ENCODE measurements around the gene MCF2L2. TPM values are rescaled to one million over a fixed set of nuclear protein-coding genes. Genes with fewer than 3 reads are reported as not detected.

MCF2L2 gene
- total and polyA plus RNA-seq, 9 of the 15 experiments (the other 6 are each of a cell fraction or from before 2014, with no cell fraction given), result 0.56 to 4.2 (median 3.0) TPM

DNA sequence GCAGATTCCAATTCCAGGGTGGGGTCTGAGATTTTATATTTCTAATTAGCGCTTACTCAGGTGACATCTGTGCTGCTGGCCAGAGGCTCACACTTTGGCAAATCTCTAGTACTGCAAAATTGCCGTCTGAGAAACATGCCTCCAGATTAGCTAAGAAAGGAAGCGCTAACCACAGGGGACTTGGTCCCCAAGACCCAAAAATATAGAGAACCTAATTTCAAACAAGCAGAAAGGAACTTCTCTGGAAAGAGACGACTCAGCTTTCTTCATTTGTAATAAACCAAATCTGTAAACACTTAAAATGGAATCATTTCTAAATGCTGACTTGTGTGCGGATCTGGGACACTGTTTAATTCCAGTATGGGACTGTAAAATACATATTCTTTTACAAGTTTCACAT, 119.7 kb downstream of the MCF2L2 start:
- no peaks in the 10 kb centered on the region for H3K27me3 ChIP-seq (ENCODE audit: control insufficient read depth in 2 of 2, insufficient read depth in 2 of 2, low read length in 2 of 2)
- no peak for DNase-seq (ENCODE audit: extremely low read depth in 1 of 4, low spot score in 3 of 4)
- POLR2A ChIA-PET, result no interaction called here
- intact Hi-C loops (cut with micrococcal nuclease) (no loop called here), in situ Hi-C loops (cut with MboI) (no loop called here)
- ATAC-seq, result no peak
- H3K36me3 ChIP-seq (ENCODE audit: control insufficient read depth, insufficient read depth, low read length), result no peaks in the 10 kb centered on the region
- CTCF ChIA-PET (ENCODE audit: low intra/inter-chr PET ratio), result no interaction called here
- no peak overlapping the region for H3K27ac ChIP-seq (ENCODE audit: extremely low read depth, low read depth, low read length)
- H3K4me2 ChIP-seq (ENCODE audit: insufficient read depth, low read length), result no peak overlapping the region
- no peak overlapping the region for H2AFZ ChIP-seq (ENCODE audit: low read depth, low read length)
- no TSS peak for BruUV-seq (replicated peaks)
- no peak overlapping the region for H3K4me3 ChIP-seq
- no peaks in the 10 kb centered on the region for H3K79me2 ChIP-seq (ENCODE audit: control insufficient read depth, insufficient read depth, low read length)
- FAIRE-seq, result no peak
- TF ChIP-seq ZNF551 (CRISPR knock-in tag; IDR thresholded peaks at IDR 0.05), result no peak
- TF ChIP-seq TEAD4 (IDR thresholded peaks at IDR 0.05; ENCODE audit: low read length), result no peak
- no peak for TF ChIP-seq TEAD4 (CRISPR knock-in tag; IDR thresholded peaks at IDR 0.05; ENCODE audit: borderline replicate concordance)
- TF ChIP-seq NFXL1 (CRISPR knock-in tag; IDR thresholded peaks at IDR 0.05), result no peak
- TF ChIP-seq MECOM (CRISPR knock-in tag; IDR thresholded peaks at IDR 0.05), result no peak
- TF ChIP-seq C11orf30 (IDR thresholded peaks at IDR 0.05; ENCODE audit: low read depth), result 0 out of 2 replicates have a peak, but pooled peaks have one; percentile 8
- TF ChIP-seq, protein P1, sequence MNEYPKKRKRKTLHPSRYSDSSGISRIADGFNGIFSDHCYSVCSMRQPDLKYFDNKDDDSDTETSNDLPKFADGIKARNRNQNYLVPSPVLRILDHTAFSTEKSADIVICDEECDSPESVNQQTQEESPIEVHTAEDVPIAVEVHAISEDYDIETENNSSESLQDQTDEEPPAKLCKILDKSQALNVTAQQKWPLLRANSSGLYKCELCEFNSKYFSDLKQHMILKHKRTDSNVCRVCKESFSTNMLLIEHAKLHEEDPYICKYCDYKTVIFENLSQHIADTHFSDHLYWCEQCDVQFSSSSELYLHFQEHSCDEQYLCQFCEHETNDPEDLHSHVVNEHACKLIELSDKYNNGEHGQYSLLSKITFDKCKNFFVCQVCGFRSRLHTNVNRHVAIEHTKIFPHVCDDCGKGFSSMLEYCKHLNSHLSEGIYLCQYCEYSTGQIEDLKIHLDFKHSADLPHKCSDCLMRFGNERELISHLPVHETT (CRISPR knock-in tag; conservative IDR thresholded peaks at IDR 0.05 in 1 of 2, IDR thresholded peaks at IDR 0.05 in 1 of 2), result no peak
- 0 out of 2 replicates have a peak, but pooled peaks have one; percentile 9 for TF ChIP-seq MAFK (IDR thresholded peaks at IDR 0.05; ENCODE audit: low read length)
- no peak for TF ChIP-seq SMAD2 (IDR thresholded peaks at IDR 0.05; ENCODE audit: low read depth, low read length)
- TF ChIP-seq NFRKB (IDR thresholded peaks at IDR 0.05; ENCODE audit: low read depth), result no peak
- TF ChIP-seq E2F3 (CRISPR knock-in tag; IDR thresholded peaks at IDR 0.05), result no peak
- no peak for TF ChIP-seq KHSRP (IDR thresholded peaks at IDR 0.05)
- TF ChIP-seq ZNF316 (IDR thresholded peaks at IDR 0.05), result peak; percentile 13; the same call in 1 of the 2 replicates
- no peak for TF ChIP-seq ZNF696 (CRISPR knock-in tag; conservative IDR thresholded peaks at IDR 0.05)
- TF ChIP-seq, protein P2, sequence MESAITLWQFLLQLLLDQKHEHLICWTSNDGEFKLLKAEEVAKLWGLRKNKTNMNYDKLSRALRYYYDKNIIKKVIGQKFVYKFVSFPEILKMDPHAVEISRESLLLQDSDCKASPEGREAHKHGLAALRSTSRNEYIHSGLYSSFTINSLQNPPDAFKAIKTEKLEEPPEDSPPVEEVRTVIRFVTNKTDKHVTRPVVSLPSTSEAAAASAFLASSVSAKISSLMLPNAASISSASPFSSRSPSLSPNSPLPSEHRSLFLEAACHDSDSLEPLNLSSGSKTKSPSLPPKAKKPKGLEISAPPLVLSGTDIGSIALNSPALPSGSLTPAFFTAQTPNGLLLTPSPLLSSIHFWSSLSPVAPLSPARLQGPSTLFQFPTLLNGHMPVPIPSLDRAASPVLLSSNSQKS (CRISPR knock-in tag; IDR thresholded peaks at IDR 0.05), result no peak
- TF ChIP-seq HIVEP1 (CRISPR knock-in tag; IDR thresholded peaks at IDR 0.05), result no peak
- TF ChIP-seq, protein P3, sequence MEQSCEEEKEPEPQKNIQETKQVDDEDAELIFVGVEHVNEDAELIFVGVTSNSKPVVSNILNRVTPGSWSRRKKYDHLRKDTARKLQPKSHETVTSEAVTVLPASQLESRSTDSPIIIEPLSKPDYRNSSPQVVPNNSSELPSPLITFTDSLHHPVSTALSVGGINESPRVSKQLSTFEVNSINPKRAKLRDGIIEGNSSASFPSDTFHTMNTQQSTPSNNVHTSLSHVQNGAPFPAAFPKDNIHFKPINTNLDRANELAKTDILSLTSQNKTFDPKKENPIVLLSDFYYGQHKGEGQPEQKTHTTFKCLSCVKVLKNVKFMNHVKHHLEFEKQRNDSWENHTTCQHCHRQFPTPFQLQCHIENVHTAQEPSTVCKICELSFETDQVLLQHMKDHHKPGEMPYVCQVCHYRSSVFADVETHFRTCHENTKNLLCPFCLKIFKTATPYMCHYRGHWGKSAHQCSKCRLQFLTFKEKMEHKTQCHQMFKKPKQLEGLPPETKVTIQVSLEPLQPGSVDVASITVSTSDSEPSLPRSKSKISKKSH (CRISPR knock-in tag; IDR thresholded peaks at IDR 0.05), result no peak
- TF ChIP-seq, protein P4, sequence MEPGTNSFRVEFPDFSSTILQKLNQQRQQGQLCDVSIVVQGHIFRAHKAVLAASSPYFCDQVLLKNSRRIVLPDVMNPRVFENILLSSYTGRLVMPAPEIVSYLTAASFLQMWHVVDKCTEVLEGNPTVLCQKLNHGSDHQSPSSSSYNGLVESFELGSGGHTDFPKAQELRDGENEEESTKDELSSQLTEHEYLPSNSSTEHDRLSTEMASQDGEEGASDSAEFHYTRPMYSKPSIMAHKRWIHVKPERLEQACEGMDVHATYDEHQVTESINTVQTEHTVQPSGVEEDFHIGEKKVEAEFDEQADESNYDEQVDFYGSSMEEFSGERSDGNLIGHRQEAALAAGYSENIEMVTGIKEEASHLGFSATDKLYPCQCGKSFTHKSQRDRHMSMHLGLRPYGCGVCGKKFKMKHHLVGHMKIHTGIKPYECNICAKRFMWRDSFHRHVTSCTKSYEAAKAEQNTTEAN (CRISPR knock-in tag; IDR thresholded peaks at IDR 0.05), result no peak
- no peak for TF ChIP-seq ZKSCAN1 (IDR thresholded peaks at IDR 0.05; ENCODE audit: low read depth, low read length)
- TF ChIP-seq MAFG (tag; conservative IDR thresholded peaks at IDR 0.05), result 0 out of 2 replicates have a peak, but pooled peaks have one; percentile 18
- TF ChIP-seq XRCC4 (IDR thresholded peaks at IDR 0.05; ENCODE audit: extremely low read depth, insufficient read depth, insufficient read length), result no peak
- TF ChIP-seq SMARCA4 (IDR thresholded peaks at IDR 0.05), result no peak
- H3K9me3 ChIP-seq (replicated peaks; ENCODE audit: control insufficient read depth, insufficient read depth, low read depth, low read length), result no peaks in the 10 kb centered on the region
- no peak overlapping the region for H3K9ac ChIP-seq (ENCODE audit: insufficient read depth in 1 of 2, low read depth in 2 of 2, low read length in 2 of 2)
- H3K9me1 ChIP-seq (ENCODE audit: control insufficient read depth, insufficient read depth, low read length), result no peaks in the 10 kb centered on the region
- no peaks in the 10 kb centered on the region for H4K20me1 ChIP-seq (replicated peaks; ENCODE audit: control insufficient read depth, insufficient read depth, low read length)
- H3K4me1 ChIP-seq (replicated peaks in 1 of 2; ENCODE audit: control insufficient read depth in 2 of 2, insufficient read depth in 2 of 2, low read length in 2 of 2), result peaks cover 5 to 15% of the 10 kb centered on the region in 2 experiments; a peak in 4 of 5 replicates
- WGBS (ENCODE audit: insufficient coverage, low coverage, missing lambda C conversion rate), result 77% methylated on average over 5 of the region's 5 CpGs
